GM21515 (cell line): ENCODE measurements around the gene LARP4B.

Experiments
- ATAC-seq: cut with Tn5 transposase; IDR thresholded peaks from one replicate; pipeline ENCODE4 v1.9.1; 2021; ENCODE audit not compliant: unreplicated experiment

Gene LARP4B

DNA sequence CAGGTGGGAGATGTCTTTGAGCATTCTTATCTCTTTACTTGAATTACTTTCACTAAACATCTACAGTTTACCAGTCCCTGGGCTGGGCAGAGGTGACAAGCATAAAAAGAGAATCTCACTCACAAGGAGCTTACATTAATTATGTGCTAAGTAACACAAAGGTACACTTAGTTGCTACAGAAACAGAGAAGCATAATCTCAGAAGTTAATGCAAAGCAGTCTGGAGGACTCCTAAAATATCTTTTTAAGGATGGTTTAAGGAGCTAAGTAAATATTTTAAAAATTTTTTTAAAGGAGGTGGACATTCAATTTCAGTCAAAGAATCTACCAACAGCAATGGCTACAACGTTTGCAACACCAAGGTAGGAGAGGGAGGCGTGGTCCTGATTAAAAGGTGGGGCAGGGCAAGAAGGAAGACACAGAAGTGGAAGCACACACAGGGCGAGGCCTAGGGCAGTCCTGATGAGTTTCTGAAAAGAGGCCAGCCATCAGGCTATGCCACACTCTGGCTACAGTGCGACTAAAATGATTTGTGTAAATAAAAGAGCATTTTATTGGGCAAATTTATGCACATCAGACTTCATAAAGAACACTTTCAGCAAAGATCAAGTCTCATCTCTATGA lies 5.3 kb downstream of the LARP4B start:
- no peak for ATAC-seq

- ATAC-seq, result no peak
These were observed 7.0 kb downstream of the LARP4B start for GRCh38 chr10:924524-924859.

- ATAC-seq, result no peak
These were observed 7.5 kb downstream of the LARP4B start for GRCh38 chr10:923844-924523.

DNA sequence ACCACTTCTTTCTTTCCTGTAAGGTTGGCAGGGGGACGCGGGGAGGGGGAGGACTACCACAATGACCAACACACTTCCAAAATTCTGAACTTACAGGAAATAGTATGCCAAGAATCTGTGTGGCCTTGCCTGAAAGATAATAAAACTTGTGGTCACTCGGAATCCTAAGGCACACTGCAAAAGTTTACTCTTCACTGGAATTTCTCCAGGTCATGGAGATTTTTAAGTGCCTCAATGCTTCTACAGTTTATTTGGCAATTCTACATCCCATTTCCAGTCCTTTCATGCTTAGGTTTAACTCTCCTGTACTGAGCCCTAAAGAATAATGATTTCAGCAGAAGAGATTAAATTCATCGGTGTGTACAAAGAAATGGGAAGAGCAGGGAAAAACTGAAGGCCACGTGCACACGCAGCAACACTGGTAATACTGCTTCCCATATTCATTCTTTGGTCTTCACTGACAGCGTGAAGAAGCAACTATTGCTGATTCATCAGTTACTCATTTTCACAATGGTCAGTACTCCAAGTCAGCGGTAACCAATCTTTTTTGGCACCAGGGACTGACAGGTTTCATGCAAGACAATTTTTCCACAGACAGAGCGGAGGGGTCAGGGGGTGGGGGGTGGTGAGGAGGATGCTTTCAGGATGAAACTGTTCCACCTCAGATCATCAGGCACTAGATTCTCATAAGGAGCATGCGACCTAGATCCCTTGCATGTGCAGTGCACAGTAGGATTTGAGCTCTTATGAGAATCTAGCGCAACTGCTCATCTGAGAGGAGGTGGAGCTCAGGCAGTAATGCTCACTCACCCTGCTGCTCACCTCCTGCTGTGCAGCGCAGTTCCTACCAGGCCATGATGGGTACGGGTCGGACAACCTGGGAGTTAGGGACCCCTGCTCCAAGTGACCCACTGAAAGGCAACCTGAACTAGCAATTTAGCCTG lies 9.8 kb downstream of the LARP4B start:
- ATAC-seq, result no peak

DNA sequence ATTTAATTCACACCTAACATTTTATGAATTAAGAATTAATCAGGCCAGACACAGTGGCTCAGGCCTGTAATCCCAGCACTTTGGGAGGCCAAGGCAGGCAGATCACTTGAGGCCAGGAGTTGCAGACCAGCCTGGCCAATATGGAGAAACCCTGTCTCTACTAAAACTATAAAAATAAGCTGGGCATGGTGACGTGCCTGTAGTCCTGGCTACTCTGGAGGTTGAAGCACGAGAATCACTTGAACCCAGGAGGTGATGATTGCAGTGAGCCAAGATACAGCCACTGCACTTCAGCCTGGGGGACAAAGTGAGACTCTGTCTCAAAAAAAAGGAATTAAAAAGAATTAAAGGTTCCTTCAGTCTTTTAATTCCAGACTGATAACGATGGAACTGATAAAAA lies 11.1 kb downstream of the LARP4B start:
- no peak for ATAC-seq

DNA sequence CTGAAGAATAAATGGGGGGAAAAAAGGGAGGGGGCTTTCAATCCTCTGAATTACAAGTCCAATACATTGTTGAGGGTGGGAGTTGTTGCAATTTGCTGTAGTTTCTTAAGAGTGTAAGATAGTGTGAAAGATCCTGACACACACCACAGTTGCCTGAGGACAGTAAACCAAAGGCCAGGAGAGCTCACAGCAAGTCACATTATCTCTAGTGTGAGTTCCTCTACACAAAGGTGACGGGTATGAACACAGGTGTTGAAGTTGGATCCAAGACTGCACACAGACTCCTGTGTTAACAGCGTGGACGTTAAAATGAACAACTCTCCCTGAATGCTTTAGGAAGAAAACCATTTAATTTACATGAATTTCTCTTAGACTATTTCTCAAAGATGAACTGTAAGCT lies 12.0 kb downstream of the LARP4B start:
- ATAC-seq, result no peak

- ATAC-seq, result no peak
These were observed 13.5 kb downstream of the LARP4B start for GRCh38 chr10:917999-918398.

DNA sequence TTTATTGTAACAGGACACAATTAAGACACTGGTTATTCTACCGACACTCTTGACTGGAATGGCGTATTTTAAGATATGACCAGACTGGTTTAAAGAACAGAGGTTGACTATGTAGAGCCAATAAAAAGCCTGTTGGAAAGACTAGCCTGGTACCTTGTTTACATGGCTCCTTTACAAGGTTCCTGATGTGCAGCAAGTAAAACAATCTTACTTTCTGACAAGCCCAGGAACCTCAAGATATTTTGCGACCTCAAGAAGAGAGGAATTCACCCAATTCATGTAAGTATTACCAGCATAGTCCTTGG lies 14.1 kb downstream of the LARP4B start:
- ATAC-seq, result no peak

DNA sequence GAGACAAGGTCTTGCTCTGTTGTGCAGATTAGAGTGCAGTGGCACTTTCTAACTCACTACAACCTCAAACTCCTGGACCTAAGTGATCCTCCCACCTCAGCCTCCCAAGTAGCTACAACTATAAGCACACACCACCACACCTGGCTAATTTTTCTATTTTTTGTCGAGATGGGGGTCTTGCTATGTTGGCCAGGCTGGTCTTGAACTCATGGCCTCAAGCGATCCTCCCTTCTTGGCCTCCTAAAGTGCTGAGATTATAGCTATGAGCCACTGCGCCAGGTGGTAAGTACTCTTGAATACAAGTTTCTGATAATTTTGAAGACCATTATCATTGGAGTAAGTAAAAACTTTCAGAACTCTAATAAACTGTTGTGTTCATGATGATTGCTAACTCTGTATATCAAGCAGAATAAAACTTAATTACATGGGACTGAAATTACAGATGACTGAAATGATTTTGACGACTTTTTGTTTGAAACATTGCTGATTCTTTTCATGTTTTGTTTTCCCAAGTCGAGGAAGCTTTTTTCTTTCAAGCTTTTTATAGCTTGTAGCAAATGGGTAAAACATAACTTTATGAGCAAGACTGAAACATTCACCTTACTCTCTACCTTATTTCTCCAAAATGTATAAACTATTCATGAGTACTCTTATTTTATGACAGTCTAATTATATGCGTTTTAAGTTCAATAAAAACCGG lies 14.6 kb downstream of the LARP4B start:
- no peak for ATAC-seq

DNA sequence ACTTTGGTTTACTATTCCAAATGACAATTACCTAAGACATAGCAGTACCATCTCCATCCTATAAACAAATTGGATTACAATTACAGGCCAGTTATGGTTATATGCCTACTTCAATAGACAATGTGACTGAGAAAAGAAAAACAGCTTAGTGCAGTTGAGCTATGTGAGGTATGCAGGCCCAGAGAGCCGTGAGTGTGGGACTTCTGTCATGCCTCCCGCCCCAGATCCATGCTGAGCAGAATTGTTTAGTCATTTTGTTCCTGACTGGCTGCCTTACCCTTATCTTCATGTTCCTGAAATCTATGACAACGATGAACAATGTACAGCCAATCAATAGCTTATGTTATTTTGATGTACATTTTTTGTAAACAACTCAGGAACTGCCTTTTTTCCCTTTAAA lies 21.7 kb downstream of the LARP4B start:
- ATAC-seq, result no peak

DNA sequence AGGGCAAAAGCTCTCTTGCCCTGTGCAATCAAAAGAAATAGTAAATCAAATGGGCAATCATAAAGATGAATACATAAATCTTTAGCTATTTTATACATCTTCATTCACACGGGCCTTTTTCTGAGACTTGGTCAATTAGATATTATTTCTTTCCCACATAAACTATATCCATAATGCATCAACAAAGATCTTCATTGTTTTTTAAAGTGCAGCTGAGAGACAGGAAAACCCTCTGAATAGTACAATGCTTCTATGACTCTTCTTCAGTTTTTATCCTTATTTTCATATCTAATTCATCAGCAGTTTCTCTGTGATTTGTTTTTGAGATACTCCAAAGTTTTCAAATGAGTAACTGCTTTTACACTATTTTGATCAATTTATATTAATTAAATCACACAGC lies 25.5 kb downstream of the LARP4B start:
- no peak for ATAC-seq

DNA sequence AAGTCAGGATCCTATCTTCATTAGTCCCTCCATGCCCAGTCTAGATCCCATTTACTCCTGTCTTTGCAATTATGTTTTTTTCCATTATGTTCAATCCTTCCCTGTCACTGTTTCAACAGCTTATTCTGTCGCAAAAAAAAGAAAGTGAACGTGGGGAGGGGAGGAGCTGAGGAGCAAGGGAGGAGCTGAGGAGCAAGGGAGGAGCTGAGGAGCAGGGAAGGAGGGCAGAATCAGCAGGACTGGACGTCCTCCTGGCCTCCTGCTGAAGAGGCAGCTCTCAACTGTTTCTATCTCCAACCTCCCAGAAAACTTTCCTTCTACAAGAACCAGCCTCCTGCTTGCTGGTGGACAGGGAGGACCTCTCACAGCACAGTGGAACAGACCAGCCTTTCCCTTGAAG lies 26.0 kb downstream of the LARP4B start:
- ATAC-seq, result no peak

- no peak for ATAC-seq
These were observed 27.1 kb downstream of the LARP4B start for GRCh38 chr10:904403-904802.

GRCh38 chr10:898141-898540 lies 33.4 kb downstream of the LARP4B start:
- ATAC-seq, result no peak

DNA sequence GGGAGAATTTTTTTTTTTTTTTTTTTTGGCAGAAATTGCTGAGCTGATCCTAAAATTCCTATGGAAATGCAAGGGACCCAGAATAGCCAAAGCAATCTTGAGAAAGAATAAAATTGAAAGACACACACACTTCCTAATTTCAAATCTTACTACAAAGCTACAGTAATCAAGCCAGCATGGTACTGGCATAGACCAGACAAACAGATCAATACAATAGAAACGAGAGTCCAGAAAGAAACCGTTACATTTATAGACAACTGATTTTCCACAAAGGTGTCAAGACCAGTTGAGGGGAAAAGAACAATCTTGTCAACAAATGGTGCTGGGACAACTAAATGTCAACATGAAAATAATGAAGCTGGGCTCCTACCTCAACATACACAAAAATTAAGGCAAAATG lies 34.5 kb downstream of the LARP4B start:
- no peak for ATAC-seq

DNA sequence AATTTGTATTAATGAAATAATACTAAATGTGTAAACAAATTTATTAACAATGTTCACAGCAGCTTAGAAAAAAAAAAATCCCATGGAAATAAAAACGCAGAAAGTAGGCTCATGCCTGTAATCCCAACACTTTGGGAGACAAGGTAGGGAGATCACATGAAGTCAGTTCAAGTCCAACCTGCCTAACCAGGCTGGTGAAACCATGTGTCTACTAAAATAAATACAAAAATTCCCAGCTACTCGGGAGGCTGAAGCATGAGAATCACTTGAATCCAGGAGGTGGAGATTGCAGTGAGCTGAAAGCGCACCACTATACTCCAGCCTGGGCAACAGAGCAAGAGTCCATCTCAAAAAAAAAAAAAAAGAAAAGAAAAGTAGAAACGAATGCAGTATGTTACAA lies 36.2 kb downstream of the LARP4B start:
- ATAC-seq, result no peak

DNA sequence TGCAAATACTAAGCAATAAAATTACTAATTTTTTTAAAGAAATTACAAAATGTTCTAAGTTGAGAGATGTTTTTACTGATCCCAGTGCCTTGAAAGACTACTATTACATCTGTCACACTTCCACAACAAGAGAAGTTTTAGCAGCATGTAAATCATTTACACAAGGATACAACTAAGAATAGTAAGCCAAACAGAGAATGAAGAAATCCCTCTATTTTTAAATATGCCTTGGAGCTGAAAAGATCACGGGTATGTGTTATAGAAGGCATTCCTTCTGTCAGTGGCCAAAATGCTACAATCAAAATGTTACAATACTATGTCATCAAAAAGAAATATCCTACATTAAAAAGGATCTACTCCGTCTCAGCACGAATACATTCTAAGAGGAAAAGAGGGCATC lies 52.6 kb downstream of the LARP4B start:
- ATAC-seq, result no peak

DNA sequence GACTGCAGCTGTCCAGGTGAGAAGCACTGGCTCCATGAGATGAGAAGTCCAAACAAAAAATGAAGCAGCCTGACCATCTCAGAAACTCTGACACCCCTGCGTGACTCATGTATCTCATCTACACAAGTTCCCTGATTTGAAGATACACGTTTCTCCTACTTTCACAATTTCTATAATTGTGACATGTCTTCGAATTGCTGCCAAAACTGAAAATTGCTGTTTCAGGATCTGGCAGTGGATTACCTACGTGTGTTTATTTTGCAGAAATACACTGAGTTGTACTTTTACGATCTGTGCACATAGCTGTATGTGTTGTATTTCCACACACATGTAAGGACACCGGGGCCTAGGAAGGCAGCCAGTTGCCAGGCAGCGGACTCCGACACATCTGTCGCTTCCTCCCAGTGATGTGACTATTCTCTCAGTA lies 53.2 kb downstream of the LARP4B start:
- ATAC-seq, result no peak

- ATAC-seq, result no peak
These were observed 55.1 kb downstream of the LARP4B start for GRCh38 chr10:876438-876837.

- ATAC-seq, result no peak
These were observed 58.5 kb downstream of the LARP4B start for GRCh38 chr10:873020-873419.

DNA sequence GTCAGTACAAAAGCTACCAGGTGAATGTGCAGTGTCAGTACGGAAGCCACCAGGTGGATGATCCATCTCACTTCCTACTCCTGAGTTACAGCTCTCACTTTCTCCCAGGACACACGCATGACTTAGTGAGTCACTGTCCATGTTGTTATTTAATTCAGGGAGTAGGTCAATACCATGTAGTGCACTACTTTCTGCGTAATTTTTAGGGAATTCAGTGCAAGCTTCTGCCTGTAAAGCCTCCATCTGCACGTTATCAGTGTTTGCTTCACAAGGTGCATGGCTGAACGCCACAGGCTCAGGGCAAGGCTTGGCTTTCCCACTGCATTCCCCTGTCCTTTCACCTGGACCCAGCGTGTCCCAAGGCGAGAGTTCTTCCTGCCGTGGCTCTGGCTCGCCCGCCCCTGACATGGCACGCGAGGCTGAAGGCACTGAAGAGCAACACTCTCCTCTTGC lies 59.5 kb downstream of the LARP4B start:
- no peak for ATAC-seq
